H1 (cell line): ENCODE data around the gene ALK. TPM values are rescaled to one million over a fixed set of nuclear protein-coding genes. Genes with fewer than 3 reads are reported as not detected.

Experiments
- CTCF ChIA-PET: fragments of 300-600 bp; sonication (Branson Sonifier 250); formaldehyde crosslinking; loops from one replicate; lab custom pipeline; 2021; ENCODE audit not compliant: partially characterized antibody; lab: Charles Lee
- POLR2A ChIA-PET: fragments of 300-600 bp; sonication (Branson Sonifier 250); formaldehyde crosslinking; loops from one replicate; lab custom pipeline; 2021; ENCODE audit warnings: inconsistent platforms; ENCODE audit not compliant: partially characterized antibody; lab: Charles Lee
- DNase-seq, 2 experiments: peaks; one replicate each; pipeline versions ENCODE4 v3.0.0 to v3.0.0-alpha.2; 2010 to 2022; ENCODE audit warnings: low spot score in 2 of 2, low read depth in 1 of 2, mixed read lengths in 1 of 2
- FAIRE-seq: peaks from 2 replicates; lab custom pipeline; 2011; peaks lifted over from hg19 to GRCh38; lab: Jason Lieb, UNC
- H2AFZ ChIP-seq: 2 replicates; pipeline ENCODE4 v1.8.1; 2012; ENCODE audit warnings: low read length, inconsistent platforms
- H2AK5ac ChIP-seq: 2 replicates; pipeline ENCODE4 v1.6.1; 2013; ENCODE audit warnings: low read depth, low read length
- H2BK120ac ChIP-seq: replicated peaks from 2 replicates; pipeline ENCODE3; 2013; ENCODE audit warnings: low read depth, low read length, inconsistent platforms
- H2BK12ac ChIP-seq: 2 replicates; pipeline ENCODE4 v1.6.1; 2013; ENCODE audit warnings: low read depth, low read length
- H2BK15ac ChIP-seq: 2 replicates; pipeline ENCODE4 v1.6.1; 2013; ENCODE audit warnings: low read length
- H2BK20ac ChIP-seq: 2 replicates; pipeline ENCODE4 v1.6.1; 2013; ENCODE audit warnings: low read length
- H2BK5ac ChIP-seq: 2 replicates; pipeline ENCODE4 v1.6.1; 2013; ENCODE audit warnings: low read depth, low read length
- H3K14ac ChIP-seq: 2 replicates; pipeline ENCODE4 v1.6.1; 2013; ENCODE audit warnings: inconsistent platforms; ENCODE audit not compliant: insufficient read length
- H3K18ac ChIP-seq: 2 replicates; pipeline ENCODE4 v1.6.1; 2013; ENCODE audit warnings: low read length; ENCODE audit errors: extremely low read depth
- H3K23ac ChIP-seq: 2 replicates; pipeline ENCODE4 v1.6.1; 2013; ENCODE audit warnings: inconsistent platforms; ENCODE audit not compliant: insufficient read length
- H3K23me2 ChIP-seq: 2 replicates; pipeline ENCODE4 v1.6.1; 2013; ENCODE audit warnings: low read depth, low read length
- H3K27ac ChIP-seq: 2 replicates; pipeline ENCODE4 v1.6.1; 2011; ENCODE audit warnings: low read depth, low read length, inconsistent platforms
- H3K27me3 ChIP-seq, 4 experiments: replicated peaks in 1 of 4; 1 replicate in 1 of 4; 2 replicates in 3 of 4; pipeline versions ENCODE4 v1.6.1 to v1.8.1; 2011 to 2013; ENCODE audit warnings: low read length in 3 of 4, mild to moderate bottlenecking in 3 of 4, inconsistent platforms in 2 of 4, mixed read lengths in 2 of 4, moderate library complexity in 1 of 4; ENCODE audit not compliant: control insufficient read depth in 3 of 4, insufficient read depth in 3 of 4; ENCODE audit errors: extremely low read depth in 1 of 4
- H3K36me3 ChIP-seq, 4 experiments: 2 replicates each; pipeline versions ENCODE4 v1.6.1 to v1.8.1; 2011 to 2013; ENCODE audit warnings: mild to moderate bottlenecking in 4 of 4, low read length in 3 of 4, moderate library complexity in 2 of 4, control low read depth in 1 of 4, inconsistent platforms in 1 of 4; ENCODE audit not compliant: insufficient read depth in 4 of 4, control insufficient read depth in 2 of 4
- H3K4ac ChIP-seq: replicated peaks from 2 replicates; pipeline ENCODE3; 2013; ENCODE audit warnings: low read length, low read depth, mixed read lengths, inconsistent platforms; ENCODE audit not compliant: insufficient read length
- H3K4me1 ChIP-seq, 4 experiments: replicated peaks in 1 of 4; 1 replicate in 1 of 4; 2 replicates in 3 of 4; pipeline versions ENCODE4 v1.6.1 to v1.8.1; 2011 to 2013; ENCODE audit warnings: low read length in 3 of 4, inconsistent platforms in 2 of 4, mixed read lengths in 1 of 4; ENCODE audit not compliant: insufficient read depth in 4 of 4, control insufficient read depth in 3 of 4
- H3K4me2 ChIP-seq, 2 experiments: 2 replicates each; pipeline versions ENCODE4 v1.6.1 to v1.8.1; 2011 to 2013; ENCODE audit warnings: low read depth in 2 of 2, low read length in 2 of 2, control low read depth in 1 of 2, inconsistent platforms in 1 of 2, mild to moderate bottlenecking in 1 of 2; ENCODE audit not compliant: insufficient read depth in 1 of 2
- H3K4me3 ChIP-seq, 4 experiments: fragments of 200-600, 300-600 bp in 1 of 4; sonication (generic), shearing (Covaris generic), sonication (Bioruptor Twin) in 1 of 4; 2 replicates each; pipeline versions ENCODE4 v1.5.1 to v1.8.1; 2011 to 2016; ENCODE audit warnings: low read length in 4 of 4, low read depth in 3 of 4, control low read depth in 2 of 4, inconsistent platforms in 2 of 4, mild to moderate bottlenecking in 2 of 4, mixed read lengths in 1 of 4, moderate library complexity in 1 of 4; ENCODE audit not compliant: insufficient read depth in 2 of 4; ENCODE audit errors: extremely low read depth in 1 of 4
- H3K56ac ChIP-seq: replicated peaks from 2 replicates; pipeline ENCODE3; 2013; ENCODE audit warnings: low read depth, mild to moderate bottlenecking, mixed read lengths, low read length, inconsistent platforms; ENCODE audit not compliant: insufficient read length
- H3K79me1 ChIP-seq: 2 replicates; pipeline ENCODE4 v1.6.1; 2013; ENCODE audit warnings: low read depth, low read length, control low read depth
- H3K79me2 ChIP-seq, 2 experiments: 2 replicates each; pipeline versions ENCODE4 v1.6.1 to v1.8.1; 2012 to 2013; ENCODE audit warnings: low read length in 2 of 2, mild to moderate bottlenecking in 2 of 2, inconsistent platforms in 1 of 2; ENCODE audit not compliant: insufficient read depth in 2 of 2, control insufficient read depth in 1 of 2
- H3K9ac ChIP-seq, 4 experiments: replicated peaks in 1 of 4; 1 replicate in 1 of 4; 2 replicates in 3 of 4; pipeline versions ENCODE4 v1.6.1 to v1.8.1; 2011 to 2013; ENCODE audit warnings: low read depth in 3 of 4, low read length in 3 of 4, control low read depth in 2 of 4, mild to moderate bottlenecking in 2 of 4, moderate library complexity in 2 of 4, inconsistent platforms in 1 of 4; ENCODE audit errors: extremely low read depth in 1 of 4
- H3K9me3 ChIP-seq, 2 experiments: 2 replicates each; pipeline versions ENCODE4 v1.6.1 to v1.8.1; 2012 to 2013; ENCODE audit warnings: mild to moderate bottlenecking in 2 of 2, moderate library complexity in 2 of 2, control low read depth in 1 of 2, inconsistent platforms in 1 of 2, low read depth in 1 of 2, low read length in 1 of 2, mixed read lengths in 1 of 2; ENCODE audit not compliant: insufficient read depth in 2 of 2
- H4K20me1 ChIP-seq, 2 experiments: replicated peaks in 1 of 2; 2 replicates each; pipeline versions ENCODE3 to v1.8.1; 2011 to 2013; ENCODE audit warnings: inconsistent platforms in 2 of 2, low read length in 2 of 2, mild to moderate bottlenecking in 1 of 2; ENCODE audit not compliant: insufficient read depth in 2 of 2, control insufficient read depth in 1 of 2
- H4K5ac ChIP-seq: 2 replicates; pipeline ENCODE4 v1.6.1; 2013; ENCODE audit warnings: low read length, low read depth, mixed read lengths, inconsistent platforms; ENCODE audit not compliant: insufficient read length
- H4K8ac ChIP-seq: 2 replicates; pipeline ENCODE4 v1.8.0; 2013; ENCODE audit warnings: mild to moderate bottlenecking, moderate library complexity, low read length, inconsistent platforms; ENCODE audit not compliant: insufficient read depth; ENCODE audit errors: extremely low read depth
- H4K91ac ChIP-seq: replicated peaks from 2 replicates; pipeline ENCODE3; 2013; ENCODE audit warnings: low read length, mixed read lengths, inconsistent platforms; ENCODE audit not compliant: insufficient read length
- BACH1 ChIP-seq: IDR thresholded peaks from 2 replicates; pipeline ENCODE4 v1.6.1; 2012; ENCODE audit warnings: low read length, improper control_type of control experiment
- BRCA1 ChIP-seq: IDR thresholded peaks from 2 replicates; pipeline ENCODE4 v1.6.1; 2012; ENCODE audit warnings: low read depth, low read length, improper control_type of control experiment
- EGR1 ChIP-seq: IDR thresholded peaks from 2 replicates; pipeline ENCODE4 v1.6.1; 2011; ENCODE audit warnings: low read depth, low read length, borderline replicate concordance
- GTF2F1 ChIP-seq: IDR thresholded peaks from 2 replicates; pipeline ENCODE4 v1.6.1; 2012; ENCODE audit warnings: low read depth, low read length, improper control_type of control experiment, borderline replicate concordance
- PHF8 ChIP-seq: fragments of 200-600 bp; sonication (generic); conservative IDR thresholded peaks from 2 replicates; pipeline ENCODE4 v1.7.1; 2012; ENCODE audit warnings: low read depth, mild to moderate bottlenecking, inconsistent platforms, low read length, moderate library complexity
- POU5F1 ChIP-seq: IDR thresholded peaks from 2 replicates; pipeline ENCODE4 v1.6.1; 2011; ENCODE audit warnings: low read depth, mild to moderate bottlenecking, low read length, moderate library complexity
- SAP30 ChIP-seq: fragments of 300-600 bp; sonication (generic); IDR thresholded peaks from 2 replicates; pipeline ENCODE4 v1.7.1; 2012; ENCODE audit warnings: low read length, moderate library complexity, mild to moderate bottlenecking, inconsistent platforms; ENCODE audit not compliant: insufficient read depth, insufficient replicate concordance
- TAF1 ChIP-seq: IDR thresholded peaks from 2 replicates; pipeline ENCODE4 v1.6.1; 2011; ENCODE audit warnings: mild to moderate bottlenecking, low read depth, low read length
- TAF7 ChIP-seq: optimal IDR thresholded peaks from 2 replicates; pipeline ENCODE3; 2011; ENCODE audit warnings: low read depth, mild to moderate bottlenecking, inconsistent platforms, low read length, moderate library complexity, borderline replicate concordance
- TBP ChIP-seq: IDR thresholded peaks from 2 replicates; pipeline ENCODE4 v1.6.1; 2011; ENCODE audit warnings: low read depth, low read length, improper control_type of control experiment
- WGBS, 2 experiments: shearing (Covaris generic) in 1 of 2; methylation state at CpG; one replicate each; pipeline versions ENCODE4 v1.1.6 to v1.1.7; 2013 to 2015; ENCODE audit warnings: low lambda C conversion rate in 2 of 2, mixed read lengths in 2 of 2, inconsistent platforms in 1 of 2, low coverage in 1 of 2, missing lambda C conversion rate in 1 of 2; ENCODE audit not compliant: insufficient replicate concordance in 2 of 2, insufficient coverage in 1 of 2, insufficient read length in 1 of 2; ENCODE audit errors: extremely low coverage in 1 of 2, missing lambda C conversion rate in 1 of 2; 5-methylcytosine and 5-hydroxymethylcytosine counted together
- polyA plus RNA-seq, 7 experiments: library from polyadenylated mRNA; depleted of rRNA in 3 of 7; stranded (reverse) in 5 of 7; unstranded in 2 of 7; fragments of >200 nt in 5 of 7; fragments of 200-250 nt in 2 of 7; gene quantifications; 1 replicate in 5 of 7; 2 replicates in 1 of 7; 4 replicates in 1 of 7; pipeline versions ENCODE4 v1.2.1 to v1.2.3, GENCODE V29; 2011 to 2013; ENCODE audit warnings: missing spikeins in 2 of 7, mixed read lengths in 2 of 7
- total RNA-seq: library from RNA; stranded (reverse); fragmentation: NEBNext Ultra II Directional; extraction: Animal tissue kit (Norgen Biotek cat#: 25700); gene quantifications from 2 replicates; pipeline ENCODE4 v1.2.1, GENCODE V29; 2021

The ALK gene
- total and polyA plus RNA-seq, 2 of the 8 experiments (the other 6 are each of a cell fraction or from before 2014, with no cell fraction given): 0.02 to 0.09 TPM

DNA sequence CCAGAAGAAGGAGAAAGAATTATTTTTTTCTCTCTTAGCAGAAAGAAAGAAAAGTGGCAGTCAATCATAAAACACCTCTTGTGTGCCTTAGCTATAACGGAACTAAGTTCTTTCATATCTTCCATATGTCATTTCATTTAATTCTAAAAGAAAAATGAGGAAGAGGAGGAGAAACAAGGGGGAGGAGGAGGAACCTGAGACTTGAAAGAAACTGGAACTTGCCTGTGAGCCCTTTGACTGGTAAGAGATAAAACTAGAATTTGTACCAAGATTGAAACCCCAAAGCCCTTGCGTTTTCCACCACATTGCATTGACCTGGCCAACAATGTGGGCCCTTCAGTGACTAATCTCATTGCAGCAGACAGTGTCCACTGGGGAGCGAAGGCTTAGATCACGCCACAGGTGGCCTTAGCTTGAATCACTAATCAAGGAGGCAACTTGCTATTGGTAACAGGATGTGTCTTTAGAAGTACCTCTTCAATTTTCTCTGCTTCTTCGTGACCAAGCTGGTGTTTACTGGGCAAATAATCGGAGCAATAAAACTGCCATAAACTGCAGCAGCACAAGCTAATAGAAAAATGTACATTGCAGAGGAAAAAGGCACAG is 498.2 kb downstream of the ALK start:
- no peak overlapping the region for H2AK5ac ChIP-seq
- no peaks in the 10 kb centered on the region for H3K79me2 ChIP-seq
- H3K4me1 ChIP-seq: peaks cover 0 to 6% (median 2%) of the 10 kb centered on the region in 4 experiments; a peak in 4 of 7 replicates
- no peaks in the 10 kb centered on the region for H4K20me1 ChIP-seq
- H3K9me3 ChIP-seq: no peaks in the 10 kb centered on the region
- H3K4ac ChIP-seq: no peak overlapping the region
- no peaks in the 10 kb centered on the region for H3K23me2 ChIP-seq
- H3K27ac ChIP-seq: no peak overlapping the region
- H2BK5ac ChIP-seq: no peak overlapping the region
- no peak overlapping the region for H3K18ac ChIP-seq
- H3K56ac ChIP-seq: no peak overlapping the region
- FAIRE-seq (no peak), DNase-seq (no peak)
- no peak for TF ChIP-seq BRCA1
- no peak for TF ChIP-seq BACH1
- TF ChIP-seq TAF1: no peak
- no peak for TF ChIP-seq EGR1
- TF ChIP-seq SAP30: no peak
- TF ChIP-seq POU5F1: no peak
- TF ChIP-seq GTF2F1: no peak
- TF ChIP-seq PHF8: no peak
- TF ChIP-seq TAF7: no peak
- TF ChIP-seq TBP: no peak
- no peaks in the 10 kb centered on the region for H3K36me3 ChIP-seq
- no peak overlapping the region for H3K4me3 ChIP-seq
- no peak overlapping the region for H3K4me2 ChIP-seq
- no peak overlapping the region for H2BK20ac ChIP-seq
- no peak overlapping the region for H4K91ac ChIP-seq
- no peak overlapping the region for H4K5ac ChIP-seq
- H3K27me3 ChIP-seq: no peaks in the 10 kb centered on the region
- no peak overlapping the region for H2AFZ ChIP-seq
- CTCF ChIA-PET: interaction anchor here (0.7 kb wide), 1 partner anchor 362 kb away, joined by 3 read pairs; no protein-coding TSS in a partner anchor
- no peak overlapping the region for H3K23ac ChIP-seq
- 76% methylated on average over 6 of the region's 6 CpGs; no CpG with 5 or more reads in 1 of the 2 experiments for WGBS, 2 experiments
- POLR2A ChIA-PET: interaction anchor here (0.7 to 0.8 kb wide), 2 partner anchors 26 to 1034 kb away, joined by 3 read pairs; no protein-coding TSS in a partner anchor
- H3K79me1 ChIP-seq: no peaks in the 10 kb centered on the region
- no peak overlapping the region for H3K14ac ChIP-seq
- H2BK12ac ChIP-seq: no peak overlapping the region
- H4K8ac ChIP-seq: no peak overlapping the region
- H3K9ac ChIP-seq: no peak overlapping the region
- no peak overlapping the region for H2BK120ac ChIP-seq
- H2BK15ac ChIP-seq: no peak overlapping the region
